Head of caudate nucleus (tissue), 42 donors: ENCODE results near the gene GALNT9.

Source experiments
- DNase-seq, 42 donors: peaks; one replicate each; pipeline versions ENCODE4 v3.0.0 to v3.0.0-alpha.2; 2020 to 2021; ENCODE audit warnings: mixed read lengths in 7 of 42
- intact Hi-C: fragments of 100-400 bp; cut with DNase I; formaldehyde crosslinking; loops from one replicate; pipeline ENCODE4 v1.15.0; 2022

Gene GALNT9

GRCh38 chr12:132164426-132164825 is 165.0 kb downstream of the GALNT9 start:
- intact Hi-C loops, result no loop called here
- DNase-seq, result no peak

- peak in 5 of 42 donors; percentile 1 to 7 (median 3) for DNase-seq
- intact Hi-C loops, result no loop called here
These were observed 165.5 kb downstream of the GALNT9 start for GRCh38 chr12:132163911-132164288.

- intact Hi-C loops, result no loop called here
- peak in 4 of 42 donors; percentile 1 to 5 (median 2) for DNase-seq
These were observed 166.1 kb downstream of the GALNT9 start for GRCh38 chr12:132163041-132163910.

- peak in 32 of 42 donors; percentile 24 to 74 (median 49) for DNase-seq
- intact Hi-C loops, result no loop called here
These were observed 166.8 kb downstream of the GALNT9 start for GRCh38 chr12:132162508-132163031.

- intact Hi-C loops, result no loop called here
- DNase-seq, result peak in 2 of 42 donors; percentile 2 to 4
These were observed 167.4 kb downstream of the GALNT9 start for GRCh38 chr12:132161796-132162507.

- intact Hi-C loops, result no loop called here
- DNase-seq, result peak in 2 of 42 donors; percentile 2 to 3
These were observed 168.2 kb downstream of the GALNT9 start for GRCh38 chr12:132161036-132161781.

- peak in 3 of 42 donors; percentile 2 to 4 (median 3) for DNase-seq
- intact Hi-C loops, result no loop called here
These were observed 168.8 kb downstream of the GALNT9 start for GRCh38 chr12:132160601-132161035.

GRCh38 chr12:132160016-132160415 is 169.4 kb downstream of the GALNT9 start:
- peak in 3 of 42 donors; percentile 4 to 5 (median 5) for DNase-seq
- intact Hi-C loops, result no loop called here

GRCh38 chr12:132159555-132160003 is 169.8 kb downstream of the GALNT9 start:
- intact Hi-C loops, result no loop called here
- DNase-seq, result peak in 2 of 42 donors; percentile 0 to 2

- intact Hi-C loops, result no loop called here
- DNase-seq, result peak in 3 of 42 donors; percentile 1 to 4 (median 3)
These were observed 170.5 kb downstream of the GALNT9 start for GRCh38 chr12:132158677-132159554.

- intact Hi-C loops, result no loop called here
- no peak for DNase-seq
These were observed 171.5 kb downstream of the GALNT9 start for GRCh38 chr12:132157733-132158409.

- DNase-seq, result no peak
- intact Hi-C loops, result no loop called here
These were observed 172.6 kb downstream of the GALNT9 start for GRCh38 chr12:132156573-132157325.

- no peak for DNase-seq
- intact Hi-C loops, result no loop called here
These were observed 173.4 kb downstream of the GALNT9 start for GRCh38 chr12:132155771-132156572.

- intact Hi-C loops, result no loop called here
- peak in 3 of 42 donors; percentile 1 to 4 (median 2) for DNase-seq
These were observed 174.2 kb downstream of the GALNT9 start for GRCh38 chr12:132154941-132155770.

- intact Hi-C loops, result no loop called here
- peak in 2 of 42 donors; percentile 1 to 3 for DNase-seq
These were observed 175.0 kb downstream of the GALNT9 start for GRCh38 chr12:132154341-132154761.
